Measurements from ENCODE around the gene GINS2. TPM values are rescaled to one million over a fixed set of nuclear protein-coding genes. Genes with fewer than 3 reads are reported as not detected.

GINS2 gene
- total RNA-seq: 3.4 and 4.7 TPM in 2 replicates

DNA sequence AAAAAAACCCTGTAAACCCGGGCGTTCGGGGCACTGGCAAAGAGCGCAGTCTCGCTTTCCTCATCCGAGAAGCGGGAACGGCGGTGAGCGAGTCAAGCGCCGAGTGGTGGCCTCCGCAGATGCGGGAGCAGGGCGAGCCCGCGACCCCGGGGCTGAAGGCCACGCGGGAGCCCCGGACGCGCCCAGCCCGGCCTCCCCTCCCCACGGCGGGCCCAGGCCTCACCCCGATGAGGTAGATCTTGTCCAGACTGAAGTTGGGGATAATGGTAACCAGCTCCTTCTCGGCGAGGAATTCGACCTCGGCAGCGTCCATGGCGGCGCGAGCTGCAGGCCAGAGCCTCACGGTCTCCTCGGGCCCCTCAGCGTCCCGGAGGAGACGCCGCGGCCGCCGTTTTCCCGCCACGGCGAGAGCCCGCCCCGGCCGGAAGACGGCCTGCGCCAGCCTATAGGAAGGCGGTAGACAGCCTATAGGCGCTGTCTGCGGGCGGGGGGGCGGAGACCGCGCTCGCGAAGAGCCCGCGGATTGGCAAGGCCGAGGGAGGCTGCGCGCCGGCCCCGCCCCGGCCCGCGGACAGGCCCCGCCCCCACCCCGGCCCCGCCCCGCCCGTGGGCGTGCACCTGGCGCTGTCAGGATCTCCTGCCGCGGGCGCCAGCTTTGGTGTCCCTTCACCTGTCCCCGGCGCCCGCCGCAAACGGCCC, at the start of gene GINS2:
GINS2 (minus strand) TSS at position 369 of the 699 bp plus-strand sequence; CDS start at position 313, 56 bp downstream.

Other genes with a start within 250 kb of the GINS2 start
- gene GSE1, start 75.6 kb downstream of the GINS2 start, total RNA-seq: 28.0 and 39.7 TPM in 2 replicates
- 5.1 and 7.9 TPM in 2 replicates for gene C16orf74, start 62.1 kb upstream of the GINS2 start, total RNA-seq
- gene EMC8, start 110.6 kb upstream of the GINS2 start, total RNA-seq: 23.5 and 30.0 TPM in 2 replicates
- gene COX4I1, start 110.7 kb upstream of the GINS2 start, total RNA-seq: 519 and 538 TPM in 2 replicates
- not detected in 2 replicates for gene IRF8, start 210.2 kb upstream of the GINS2 start, total RNA-seq